Spleen (tissue), 7 donors: ENCODE data around the gene MYT1.

Source experiments
- POLR2A ChIP-seq, 3 donors: fragments of 450-650 bp; IDR thresholded peaks; one replicate each; pipeline ENCODE4 v1.5.1; 2017; ENCODE audit warnings: antibody characterized with exemption in 3 of 3, mild to moderate bottlenecking in 1 of 3
- TF ChIP-seq, protein P1 (sequence below), 11 experiments: fragments of 200-600 bp in 7 of 11; fragments of 450-650 bp in 4 of 11; sonication (generic) in 4 of 11; IDR thresholded peaks in 8 of 11; conservative IDR thresholded peaks in 3 of 11; 1 replicate in 7 of 11; 2 replicates in 4 of 11; pipeline versions ENCODE4 v1.4.0 to v1.8.0; 2016 to 2021; ENCODE audit warnings: antibody characterized with exemption in 11 of 11, inconsistent platforms in 4 of 11, mild to moderate bottlenecking in 1 of 11
- donor health status: DM: no; HTN: no; CAD: no; lungs with moderate emphysema.
- donor health status: DM: no; HTN: no; CAD: no.
- donor health status: DM: no; HTN: no; CAD: no.

DNA sequence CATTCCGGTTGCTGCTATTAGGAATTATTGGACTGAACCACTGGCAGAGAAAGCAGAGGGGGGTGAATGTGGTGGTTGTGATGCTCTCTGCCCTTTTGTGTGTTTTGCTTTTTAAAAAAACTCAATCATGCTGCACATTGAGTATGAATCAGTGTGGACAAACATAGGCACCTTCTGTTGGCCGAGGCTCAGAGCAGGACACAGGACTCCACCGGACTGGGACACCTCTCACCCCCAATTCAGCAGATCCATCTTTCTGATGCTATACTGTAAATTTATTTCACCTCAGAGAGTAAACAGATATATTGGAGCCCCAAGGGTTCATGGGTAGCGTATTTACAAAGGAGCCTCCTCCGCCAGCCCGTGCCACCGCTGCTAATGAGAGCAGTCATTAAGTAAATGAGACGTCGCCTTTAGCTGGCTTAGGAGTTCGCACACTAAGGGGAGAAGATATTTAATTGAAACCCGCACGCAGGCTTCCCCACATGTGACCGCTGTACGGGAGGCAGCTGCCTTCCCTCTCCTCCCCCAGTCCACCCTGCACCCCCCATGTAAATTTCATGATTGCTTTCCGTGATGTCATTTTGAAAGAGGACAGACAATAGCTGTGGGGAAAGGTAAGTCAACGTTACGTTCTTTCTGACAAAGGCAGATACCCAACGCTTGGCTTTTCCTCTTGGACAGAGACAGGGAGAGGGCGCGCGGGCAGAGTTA is at the start of gene MYT1:
- TF ChIP-seq, protein P1, sequence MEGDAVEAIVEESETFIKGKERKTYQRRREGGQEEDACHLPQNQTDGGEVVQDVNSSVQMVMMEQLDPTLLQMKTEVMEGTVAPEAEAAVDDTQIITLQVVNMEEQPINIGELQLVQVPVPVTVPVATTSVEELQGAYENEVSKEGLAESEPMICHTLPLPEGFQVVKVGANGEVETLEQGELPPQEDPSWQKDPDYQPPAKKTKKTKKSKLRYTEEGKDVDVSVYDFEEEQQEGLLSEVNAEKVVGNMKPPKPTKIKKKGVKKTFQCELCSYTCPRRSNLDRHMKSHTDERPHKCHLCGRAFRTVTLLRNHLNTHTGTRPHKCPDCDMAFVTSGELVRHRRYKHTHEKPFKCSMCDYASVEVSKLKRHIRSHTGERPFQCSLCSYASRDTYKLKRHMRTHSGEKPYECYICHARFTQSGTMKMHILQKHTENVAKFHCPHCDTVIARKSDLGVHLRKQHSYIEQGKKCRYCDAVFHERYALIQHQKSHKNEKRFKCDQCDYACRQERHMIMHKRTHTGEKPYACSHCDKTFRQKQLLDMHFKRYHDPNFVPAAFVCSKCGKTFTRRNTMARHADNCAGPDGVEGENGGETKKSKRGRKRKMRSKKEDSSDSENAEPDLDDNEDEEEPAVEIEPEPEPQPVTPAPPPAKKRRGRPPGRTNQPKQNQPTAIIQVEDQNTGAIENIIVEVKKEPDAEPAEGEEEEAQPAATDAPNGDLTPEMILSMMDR (IDR thresholded peaks at IDR 0.05 in 8 of 11, conservative IDR thresholded peaks at IDR 0.05 in 3 of 11), result no peak
- TF ChIP-seq POLR2A (IDR thresholded peaks at IDR 0.05), result no peak
